ENCODE measurements around the gene GABRG3. TPM values are rescaled to one million over a fixed set of nuclear protein-coding genes. Genes with fewer than 3 reads are reported as not detected.

Gene GABRG3
- total and polyA plus RNA-seq, 12 donors = 0.08 to 1.1 (median 0.44) TPM; not detected in 5

- DNase-seq = no peak
- intact Hi-C loops (cut with DNase I) = no loop called here
- TF ChIP-seq POLR2A (IDR thresholded peaks at IDR 0.05) = no peak
- TF ChIP-seq, protein P1, sequence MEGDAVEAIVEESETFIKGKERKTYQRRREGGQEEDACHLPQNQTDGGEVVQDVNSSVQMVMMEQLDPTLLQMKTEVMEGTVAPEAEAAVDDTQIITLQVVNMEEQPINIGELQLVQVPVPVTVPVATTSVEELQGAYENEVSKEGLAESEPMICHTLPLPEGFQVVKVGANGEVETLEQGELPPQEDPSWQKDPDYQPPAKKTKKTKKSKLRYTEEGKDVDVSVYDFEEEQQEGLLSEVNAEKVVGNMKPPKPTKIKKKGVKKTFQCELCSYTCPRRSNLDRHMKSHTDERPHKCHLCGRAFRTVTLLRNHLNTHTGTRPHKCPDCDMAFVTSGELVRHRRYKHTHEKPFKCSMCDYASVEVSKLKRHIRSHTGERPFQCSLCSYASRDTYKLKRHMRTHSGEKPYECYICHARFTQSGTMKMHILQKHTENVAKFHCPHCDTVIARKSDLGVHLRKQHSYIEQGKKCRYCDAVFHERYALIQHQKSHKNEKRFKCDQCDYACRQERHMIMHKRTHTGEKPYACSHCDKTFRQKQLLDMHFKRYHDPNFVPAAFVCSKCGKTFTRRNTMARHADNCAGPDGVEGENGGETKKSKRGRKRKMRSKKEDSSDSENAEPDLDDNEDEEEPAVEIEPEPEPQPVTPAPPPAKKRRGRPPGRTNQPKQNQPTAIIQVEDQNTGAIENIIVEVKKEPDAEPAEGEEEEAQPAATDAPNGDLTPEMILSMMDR (IDR thresholded peaks at IDR 0.05) = no peak
- WGBS, 4 donors = 79 to 88% (median 85%) methylated on average over 13 of the region's 13 CpGs
- Histone ChIP-seq H3K4me1 (replicated peaks in 1 of 2) (no peaks in the 10 kb centered on the region), H3K36me3 (replicated peaks in 1 of 2) (no peaks in the 10 kb centered on the region), H3K4me3 (no peak overlapping the region), H3K27ac (no peak overlapping the region), H3K27me3 (no peaks in the 10 kb centered on the region), H3K9me3 (replicated peaks in 1 of 3) (no peaks in the 10 kb centered on the region)
Observed at GRCh38 chr15:26945046-26945445, 25.9 kb upstream of the GABRG3 start.

GRCh38 chr15:26950001-26950400 is 21.0 kb upstream of the GABRG3 start:
- Histone ChIP-seq H3K27ac (no peak overlapping the region), H3K36me3 (replicated peaks in 1 of 2) (no peaks in the 10 kb centered on the region), H3K4me1 (replicated peaks in 1 of 2) (no peaks in the 10 kb centered on the region), H3K27me3 (no peaks in the 10 kb centered on the region), H3K9me3 (replicated peaks in 1 of 3) (no peaks in the 10 kb centered on the region), H3K4me3 (no peak overlapping the region)
- 57 to 67% (median 62%) methylated on average over 2 of the region's 2 CpGs for WGBS, 4 donors
- intact Hi-C loops (cut with DNase I) = no loop called here
- no peak for DNase-seq
- TF ChIP-seq, protein P1 (IDR thresholded peaks at IDR 0.05) = no peak
- no peak for TF ChIP-seq POLR2A (IDR thresholded peaks at IDR 0.05)

DNA sequence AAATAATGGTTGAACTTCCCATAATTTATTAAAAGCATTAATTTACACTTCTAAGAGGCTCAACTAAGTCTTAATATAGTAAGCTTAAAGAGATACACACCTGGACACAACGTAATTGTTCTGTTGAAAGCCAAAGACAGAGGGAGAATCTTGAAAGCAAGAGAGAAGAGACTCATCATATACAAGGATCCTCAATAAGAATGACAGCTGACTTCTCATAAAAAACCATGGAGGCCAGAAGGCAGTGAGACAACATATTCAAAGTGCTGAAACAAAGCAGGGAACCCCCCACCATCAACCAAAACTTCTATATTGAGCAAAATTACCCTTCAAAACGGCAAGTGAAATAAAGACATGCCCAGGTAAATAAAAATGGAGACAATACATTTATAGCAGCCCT is 16.6 kb upstream of the GABRG3 start:
- Histone ChIP-seq H3K4me3 (no peak overlapping the region), H3K27ac (no peak overlapping the region), H3K9me3 (replicated peaks in 1 of 3) (no peaks in the 10 kb centered on the region), H3K27me3 (no peaks in the 10 kb centered on the region), H3K36me3 (replicated peaks in 1 of 2) (no peaks in the 10 kb centered on the region), H3K4me1 (replicated peaks in 1 of 2) (no peaks in the 10 kb centered on the region)
- no peak for DNase-seq
- intact Hi-C loops (cut with DNase I) = no loop called here
- WGBS, 4 donors = 48 to 67% (median 55%) methylated on average over 2 of the region's 2 CpGs
- no peak for TF ChIP-seq POLR2A (IDR thresholded peaks at IDR 0.05)
- TF ChIP-seq, protein P1 (IDR thresholded peaks at IDR 0.05) = no peak

GRCh38 chr15:26967719-26968269 is 3.2 kb upstream of the GABRG3 start:
- intact Hi-C loops (cut with DNase I) = no loop called here
- Histone ChIP-seq H3K27ac (no peak overlapping the region), H3K4me1 (replicated peaks in 1 of 2) (no peaks in the 10 kb centered on the region), H3K27me3 (peaks cover 8% of the 10 kb centered on the region), H3K36me3 (replicated peaks in 1 of 2) (no peaks in the 10 kb centered on the region), H3K9me3 (replicated peaks in 1 of 3) (no peaks in the 10 kb centered on the region), H3K4me3 (no peak overlapping the region)
- WGBS, 4 donors = 2 to 7% (median 3%) methylated on average over 24 to 48 of the region's 48 CpGs
- DNase-seq = no peak
- TF ChIP-seq, protein P1 (IDR thresholded peaks at IDR 0.05) = no peak
- TF ChIP-seq POLR2A (IDR thresholded peaks at IDR 0.05) = no peak

All from adrenal gland (tissue), 12 donors.